Stimulated activated CD8-positive, alpha-beta memory T cell treated with anti-CD3 and anti-CD28 coated beads, Interleukin-7, amount 100 ng/mL, for 24 hours (primary cell): ENCODE measurements around the gene MRAP2.

ENCODE experiments used
- DNase-seq: peaks from one replicate; pipeline ENCODE4 v3.0.0-alpha.2; 2020; ENCODE audit warnings: low read depth

MRAP2 gene

GRCh38 chr6:84135291-84135690 is 101.7 kb downstream of the MRAP2 start:
- no peak for DNase-seq

- DNase-seq = no peak
Measured at GRCh38 chr6:84136364-84137050, 102.9 kb downstream of the MRAP2 start.

- no peak for DNase-seq
Measured at GRCh38 chr6:84137051-84137375, 103.4 kb downstream of the MRAP2 start.

- DNase-seq = no peak
Measured at GRCh38 chr6:84137989-84138575, 104.5 kb downstream of the MRAP2 start.

GRCh38 chr6:84139311-84139710 is 105.7 kb downstream of the MRAP2 start:
- no peak for DNase-seq
